WERI-Rb-1 (cell line): ENCODE data around the gene SIGLEC9.

Experiments used
- DNase-seq: peaks from one replicate; pipeline ENCODE4 v3.0.0-alpha.2; 2020
- H3K27ac ChIP-seq: fragments of 250-450 bp; sonication (Bioruptor Pico); 2 replicates; pipeline ENCODE4 v1.5.1; 2020; ENCODE audit warnings: mild to moderate bottlenecking, moderate library complexity
- H3K27me3 ChIP-seq: fragments of 250-450 bp; sonication (Bioruptor Pico); 2 replicates; pipeline ENCODE4 v1.5.1; 2021; ENCODE audit warnings: mild to moderate bottlenecking, low read depth, moderate library complexity; ENCODE audit not compliant: insufficient read depth, severe bottlenecking
- H3K36me3 ChIP-seq: fragments of 250-450 bp; sonication (Bioruptor Pico); 2 replicates; pipeline ENCODE4 v1.5.1; 2020; ENCODE audit warnings: mild to moderate bottlenecking, moderate library complexity
- H3K4me3 ChIP-seq: 2 replicates; pipeline ENCODE4 v1.5.1; 2011; ENCODE audit warnings: low read depth, mild to moderate bottlenecking, control low read depth, low read length
- H3K9me3 ChIP-seq: fragments of 250-450 bp; sonication (Bioruptor Pico); 2 replicates; pipeline ENCODE4 v1.5.1; 2021; ENCODE audit warnings: mild to moderate bottlenecking, moderate library complexity; ENCODE audit not compliant: severe bottlenecking
- CTCF ChIP-seq: IDR thresholded peaks from 2 replicates; pipeline ENCODE4 v1.5.1; 2011; ENCODE audit warnings: low read depth, mild to moderate bottlenecking, control low read depth, inconsistent platforms, low read length

Gene SIGLEC9

GRCh38 chr19:51093101-51093500 is 31.6 kb upstream of the SIGLEC9 start:
- no peak for TF ChIP-seq CTCF
- Histone ChIP-seq H3K4me3 (no peak overlapping the region), H3K36me3 (no peaks in the 10 kb centered on the region), H3K9me3 (no peaks in the 10 kb centered on the region), H3K27ac (no peak overlapping the region), H3K27me3 (peaks cover 57% of the 10 kb centered on the region)
- no peak for DNase-seq

GRCh38 chr19:51093510-51094345 is 31.0 kb upstream of the SIGLEC9 start:
- Histone ChIP-seq H3K4me3 (no peak overlapping the region), H3K27ac (no peak overlapping the region), H3K36me3 (no peaks in the 10 kb centered on the region), H3K9me3 (no peaks in the 10 kb centered on the region), H3K27me3 (peaks cover 54% of the 10 kb centered on the region)
- DNase-seq: no peak
- no peak for TF ChIP-seq CTCF

- Histone ChIP-seq H3K27ac (no peak overlapping the region), H3K9me3 (no peaks in the 10 kb centered on the region), H3K36me3 (no peaks in the 10 kb centered on the region), H3K4me3 (no peak overlapping the region), H3K27me3 (peaks cover 43% of the 10 kb centered on the region)
- peak; percentile 76 for TF ChIP-seq CTCF
- DNase-seq: peak; percentile 44
Observed at GRCh38 chr19:51094696-51095279, 29.9 kb upstream of the SIGLEC9 start.

- Histone ChIP-seq H3K36me3 (no peaks in the 10 kb centered on the region; the same call in 1 of the 2 replicates), H3K27ac (no peak overlapping the region)
Observed at GRCh38 chr19:51096473-51097165, 28.1 kb upstream of the SIGLEC9 start.

GRCh38 chr19:51097166-51097738 is 27.5 kb upstream of the SIGLEC9 start:
- peak; percentile 64 for TF ChIP-seq CTCF
- peak; percentile 69 for DNase-seq
- no peak overlapping the region for H3K27ac ChIP-seq
- peaks cover 23% of the 10 kb centered on the region for H3K27me3 ChIP-seq
- no peaks in the 10 kb centered on the region for H3K9me3 ChIP-seq
- H3K4me3 ChIP-seq: no peak overlapping the region
- H3K36me3 ChIP-seq: peaks cover under 1% of the 10 kb centered on the region

More at GRCh38 chr19:51096473-51097165, 28.1 kb upstream of the SIGLEC9 start:
- no peak for DNase-seq
- Histone ChIP-seq H3K27me3 (peaks cover 29% of the 10 kb centered on the region), H3K9me3 (no peaks in the 10 kb centered on the region), H3K4me3 (no peak overlapping the region)
- TF ChIP-seq CTCF: 0 out of 2 replicates have a peak, but pooled peaks have one; percentile 8
